ENCODE data around the gene RPS18. TPM values are rescaled to one million over a fixed set of nuclear protein-coding genes. Genes with fewer than 3 reads are reported as not detected.

The RPS18 gene
- total RNA-seq, 1 donor from 2014 or later, result 3,043 TPM

- DNase-seq (ENCODE audit: extremely low spot score, unreplicated experiment), result no peak
- H3K9me3 Mint-ChIP-seq, result no peaks in the 10 kb centered on the region
- H3K27ac Mint-ChIP-seq, result peak overlapping the region; percentile 80
- H3K4me1 Mint-ChIP-seq (ENCODE audit: unreplicated experiment), result peaks cover 12% of the 10 kb centered on the region
- no peak for TF ChIP-seq CTCF (conservative IDR thresholded peaks at IDR 0.05)
- H3K27me3 Mint-ChIP-seq, result peaks cover 3% of the 10 kb centered on the region
- peaks cover 8% of the 10 kb centered on the region for H3K36me3 Mint-ChIP-seq
- H3K4me3 Mint-ChIP-seq, result peak overlapping the region; percentile 80
These were observed 23.9 kb downstream of the RPS18 start for GRCh38 chr6:33295621-33296369.

GRCh38 chr6:33296797-33297405, 25.0 kb downstream of the RPS18 start:
- Mint-ChIP-seq H3K27ac (peak overlapping the region; percentile 99), H3K9me3 (no peaks in the 10 kb centered on the region), H3K36me3 (peaks cover 8% of the 10 kb centered on the region), H3K4me3 (peak overlapping the region; percentile 99), H3K27me3 (peaks cover 3% of the 10 kb centered on the region), H3K4me1 (ENCODE audit: unreplicated experiment) (peaks cover 12% of the 10 kb centered on the region)
- DNase-seq (ENCODE audit: extremely low spot score, unreplicated experiment), result no peak
- no peak for TF ChIP-seq CTCF (conservative IDR thresholded peaks at IDR 0.05)

- H3K27ac Mint-ChIP-seq, result peak overlapping the region; percentile 99
- H3K4me3 Mint-ChIP-seq, result peak overlapping the region; percentile 99
- no peak for TF ChIP-seq CTCF (conservative IDR thresholded peaks at IDR 0.05)
- peaks cover 3% of the 10 kb centered on the region for H3K27me3 Mint-ChIP-seq
- H3K36me3 Mint-ChIP-seq, result peaks cover 8% of the 10 kb centered on the region
- H3K9me3 Mint-ChIP-seq, result no peaks in the 10 kb centered on the region
- peaks cover 12% of the 10 kb centered on the region for H3K4me1 Mint-ChIP-seq (ENCODE audit: unreplicated experiment)
- DNase-seq (ENCODE audit: extremely low spot score, unreplicated experiment), result no peak
These were observed 25.6 kb downstream of the RPS18 start for GRCh38 chr6:33297406-33297955.

GRCh38 chr6:33297956-33298772, 26.3 kb downstream of the RPS18 start:
- Mint-ChIP-seq H3K27me3 (peaks cover 3% of the 10 kb centered on the region), H3K36me3 (peaks cover 8% of the 10 kb centered on the region), H3K9me3 (no peaks in the 10 kb centered on the region), H3K27ac (peak overlapping the region; percentile 99), H3K4me3 (peak overlapping the region; percentile 99), H3K4me1 (ENCODE audit: unreplicated experiment) (peaks cover 12% of the 10 kb centered on the region)
- peak; percentile 21 for TF ChIP-seq CTCF (conservative IDR thresholded peaks at IDR 0.05)
- no peak for DNase-seq (ENCODE audit: extremely low spot score, unreplicated experiment)

- peaks cover 11% of the 10 kb centered on the region for H3K36me3 Mint-ChIP-seq
- H3K27ac Mint-ChIP-seq, result peak within 1 kb of the TSS; percentile 99
- peaks cover 12% of the 10 kb centered on the region for H3K4me1 Mint-ChIP-seq (ENCODE audit: unreplicated experiment)
- H3K9me3 Mint-ChIP-seq, result no peaks in the 10 kb centered on the region
- peaks cover 3% of the 10 kb centered on the region for H3K27me3 Mint-ChIP-seq
- H3K4me3 Mint-ChIP-seq, result peak within 1 kb of the TSS; percentile 99
- DNase-seq (ENCODE audit: extremely low spot score, unreplicated experiment), result no peak
- TF ChIP-seq CTCF (conservative IDR thresholded peaks at IDR 0.05), result no peak
These were observed 26.9 kb downstream of the RPS18 start, which contains the start of gene RGL2 for GRCh38 chr6:33298773-33299236. RGL2 (minus strand) TSS chr6:33298942; CDS start chr6:33298610, 332 bp downstream.

All from type B pancreatic cell (in vitro differentiated cells).